Activated CD4-positive, alpha-beta T cell treated with anti-CD3 and anti-CD28 coated beads for 1 hour (primary cell): ENCODE data around the gene CDC14B.

Source experiments
- DNase-seq: peaks from one replicate; pipeline ENCODE4 v3.0.0-alpha.2; 2020

Gene CDC14B

GRCh38 chr9:96480736-96481135 lies 138.9 kb downstream of the CDC14B start:
- no peak for DNase-seq

DNA sequence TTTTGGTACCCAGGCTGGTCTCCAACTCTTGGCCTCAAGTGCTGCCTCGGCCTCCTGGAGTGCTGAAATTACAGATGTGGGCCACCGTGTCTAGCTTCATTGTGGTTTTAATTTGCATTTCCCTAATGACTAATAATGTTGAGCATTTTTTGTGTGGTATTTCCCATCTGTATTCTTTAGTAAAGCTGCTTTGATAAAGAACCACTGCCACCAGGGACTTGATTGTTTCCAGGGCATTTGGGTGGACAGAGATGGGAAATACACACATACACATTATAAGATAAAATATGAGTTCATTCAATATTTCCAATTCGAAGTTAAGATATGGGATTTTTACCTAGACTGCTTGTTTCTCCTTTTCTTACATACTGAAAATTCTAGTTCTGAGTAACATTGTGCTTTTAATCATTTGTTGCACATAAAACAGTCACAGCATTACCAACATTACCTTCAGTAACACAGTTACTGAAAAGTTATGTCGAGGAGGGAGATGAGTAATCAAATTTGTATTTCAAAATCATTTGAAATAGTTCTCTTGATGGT lies 140.7 kb downstream of the CDC14B start:
- DNase-seq: no peak

GRCh38 chr9:96476591-96476990 lies 143.1 kb downstream of the CDC14B start:
- DNase-seq: no peak

- DNase-seq: no peak
These were observed 143.6 kb downstream of the CDC14B start for GRCh38 chr9:96476013-96476412.

DNA sequence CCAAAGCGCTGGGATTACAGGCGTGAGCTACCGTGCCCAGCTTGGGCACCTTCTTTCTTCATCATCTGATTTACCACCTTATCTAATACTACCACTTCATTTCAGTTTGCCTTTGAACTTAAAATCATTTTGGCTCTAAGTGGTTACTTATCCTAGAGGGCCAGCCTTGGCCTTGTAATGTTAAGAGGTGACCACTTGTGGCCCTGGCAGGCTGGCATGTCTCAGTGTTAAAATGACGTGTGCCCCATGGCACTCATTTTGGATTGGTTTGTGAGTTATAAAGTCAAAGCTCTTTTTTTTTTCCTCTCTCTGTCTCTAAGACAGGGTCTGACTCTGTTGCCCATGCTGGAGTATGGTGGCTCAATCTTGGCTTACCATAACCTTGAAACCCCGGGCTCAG lies 151.9 kb downstream of the CDC14B start:
- no peak for DNase-seq

DNA sequence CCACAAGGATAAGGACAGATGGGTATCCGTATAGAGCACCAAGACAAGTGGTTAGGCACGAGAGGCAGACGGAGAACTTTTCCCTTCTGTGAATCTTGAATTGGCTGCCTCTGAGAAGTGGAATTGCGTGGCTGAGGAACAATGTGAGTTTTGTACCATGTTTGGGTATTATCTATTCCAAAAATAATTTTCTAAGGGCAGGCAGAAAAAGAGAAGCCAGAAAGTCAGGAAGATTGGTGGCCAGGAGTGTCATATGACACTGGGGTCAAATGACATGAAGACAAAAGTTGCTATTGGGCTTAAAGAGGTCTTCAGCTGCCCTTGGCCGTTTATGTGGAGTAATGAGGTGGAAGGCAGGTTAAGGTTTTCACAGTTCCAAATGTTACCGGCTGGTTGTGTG lies 155.2 kb downstream of the CDC14B start:
- no peak for DNase-seq

- DNase-seq: no peak
These were observed 157.1 kb downstream of the CDC14B start for GRCh38 chr9:96462541-96462940.

- DNase-seq: no peak
These were observed 158.3 kb downstream of the CDC14B start for GRCh38 chr9:96461336-96461735.

DNA sequence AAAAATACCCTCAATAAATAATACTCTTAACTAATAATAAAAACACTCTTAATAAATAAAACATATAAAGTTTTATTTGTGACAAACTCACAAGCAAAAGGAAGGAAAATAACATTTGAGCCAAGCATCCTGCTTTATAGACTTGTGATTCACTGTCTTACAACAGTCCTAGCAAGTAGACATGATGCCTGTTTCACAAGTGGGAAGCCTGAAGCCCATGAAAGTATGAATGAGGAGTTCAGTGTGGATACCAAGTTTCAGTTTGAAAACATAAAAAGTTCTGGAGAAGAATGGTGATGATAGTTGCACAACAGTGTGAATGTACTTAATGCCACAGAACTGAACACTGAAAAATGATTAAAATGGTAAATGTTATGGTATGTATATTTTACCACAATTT lies 158.8 kb downstream of the CDC14B start:
- no peak for DNase-seq

GRCh38 chr9:96460470-96460869 lies 159.2 kb downstream of the CDC14B start:
- no peak for DNase-seq

GRCh38 chr9:96459268-96460007 lies 160.2 kb downstream of the CDC14B start:
- DNase-seq: no peak

DNA sequence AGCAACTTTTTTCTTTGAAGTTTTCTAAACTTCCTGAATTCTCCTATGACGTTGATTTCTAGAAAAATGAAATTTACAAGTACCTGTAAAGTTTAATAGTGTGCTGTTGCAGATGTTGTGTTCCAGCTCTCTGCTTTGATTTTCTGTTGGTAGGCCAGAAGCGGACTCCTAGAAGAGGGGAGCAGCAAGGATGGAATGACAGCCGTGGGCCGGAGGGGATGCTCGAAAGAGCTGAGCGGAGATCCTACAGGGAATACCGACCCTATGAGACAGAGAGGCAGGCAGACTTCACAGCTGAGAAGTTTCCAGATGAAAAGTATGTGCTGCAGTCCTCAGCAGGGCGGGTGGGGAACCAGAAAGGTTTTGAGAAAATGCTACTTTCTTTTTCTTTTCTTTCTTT lies 161.4 kb downstream of the CDC14B start:
- no peak for DNase-seq

DNA sequence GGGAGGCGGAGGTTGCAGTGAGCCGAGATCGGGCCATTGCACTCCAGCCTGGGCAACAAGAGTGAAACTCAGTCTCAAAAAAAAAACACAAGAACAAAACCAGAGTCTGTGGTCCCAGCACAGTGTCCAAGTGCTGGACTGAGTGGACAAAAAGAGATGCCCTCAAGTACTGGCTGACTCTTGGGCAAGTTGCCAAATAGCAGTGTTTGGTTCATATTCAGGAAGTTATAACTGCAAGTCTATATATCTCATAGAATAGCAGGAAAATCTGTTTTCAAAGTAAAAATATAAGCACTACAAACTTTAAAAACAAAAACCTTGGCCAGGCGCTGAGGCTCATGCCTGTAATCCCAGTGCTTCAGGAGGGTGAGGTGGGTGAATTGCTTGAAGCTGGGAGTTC lies 162.4 kb downstream of the CDC14B start:
- DNase-seq: no peak

GRCh38 chr9:96453625-96454024 lies 166.0 kb downstream of the CDC14B start:
- DNase-seq: no peak

DNA sequence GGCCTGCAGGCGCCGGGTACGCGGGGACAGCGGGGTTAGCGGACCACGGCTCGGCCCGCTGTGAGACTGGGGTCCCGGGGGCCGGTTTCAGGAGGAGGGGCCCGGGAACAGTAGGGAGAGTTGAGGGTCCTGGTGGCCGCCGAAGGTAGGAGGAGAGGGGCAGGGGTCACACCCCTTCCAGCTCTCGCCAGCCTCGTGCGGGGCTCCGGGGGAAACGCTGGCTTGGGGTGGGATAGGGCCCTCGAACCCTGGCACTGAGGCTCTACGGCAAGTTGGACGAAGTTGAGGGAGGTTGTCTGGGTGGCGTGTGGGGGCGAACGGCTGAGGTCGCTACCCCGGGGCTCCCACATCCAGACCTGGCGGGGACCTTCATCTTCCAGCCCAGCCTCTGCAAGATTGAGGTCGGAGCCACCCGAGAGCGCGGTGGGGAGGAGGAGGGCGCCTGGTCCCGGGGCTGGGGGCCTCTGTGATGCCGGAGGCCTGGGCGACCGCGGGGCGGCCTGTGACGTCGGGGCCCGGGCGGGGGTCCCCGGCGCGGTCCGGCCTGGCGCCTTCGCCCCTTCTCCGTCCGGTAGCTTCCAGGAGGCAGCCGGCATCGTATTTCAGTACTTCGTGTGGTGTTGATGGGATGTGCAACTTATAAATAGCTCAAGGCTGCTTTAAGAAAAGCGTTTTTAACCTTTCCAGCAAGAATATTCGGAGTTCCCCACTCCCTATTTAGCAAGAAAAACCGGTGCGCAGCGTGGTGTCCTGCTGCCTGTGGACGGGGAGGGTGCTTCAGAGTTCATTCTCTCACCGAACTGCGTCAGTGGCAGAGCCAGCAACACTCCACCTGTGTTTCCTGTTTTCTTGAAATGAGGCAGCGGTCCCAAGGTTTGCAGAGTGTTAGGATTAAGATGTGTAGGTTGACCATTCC lies 168.8 kb downstream of the CDC14B start:
- peak; percentile 10 for DNase-seq
